ENCODE measurements around the gene PROM1. TPM values are rescaled to one million over a fixed set of nuclear protein-coding genes. Genes with fewer than 3 reads are reported as not detected.

The PROM1 gene
- total and polyA plus RNA-seq, 9 of the 15 experiments (the other 6 are each of a cell fraction or from before 2014, with no cell fraction given): 0.05 TPM; not detected in 8

DNA sequence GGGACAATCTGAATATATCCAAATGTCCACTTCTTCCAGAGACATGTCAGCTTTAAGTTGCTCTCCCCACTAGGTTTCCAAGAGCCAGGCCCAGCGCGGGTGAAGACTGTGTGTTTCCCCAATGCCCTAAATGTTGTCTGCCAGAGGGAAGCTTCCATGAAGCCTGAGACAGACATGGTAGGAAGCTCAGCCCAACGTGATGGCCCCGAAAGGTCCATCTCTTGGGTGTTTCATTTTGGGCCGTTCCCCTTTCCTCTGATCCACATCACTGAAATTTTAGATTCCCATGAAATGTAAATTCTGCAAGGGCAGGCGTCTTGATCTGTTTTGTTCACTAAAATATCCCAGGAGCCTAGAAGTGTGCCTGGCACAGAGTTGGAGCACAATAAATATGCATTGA is 25.4 kb upstream of the PROM1 start:
- WGBS (ENCODE audit: insufficient coverage, low coverage, missing lambda C conversion rate): 0% methylated on average over 6 of the region's 6 CpGs
- intact Hi-C loops (cut with micrococcal nuclease) (no loop called here), in situ Hi-C loops (cut with MboI) (no loop called here)
- no peak overlapping the region for H3K9ac ChIP-seq (ENCODE audit: insufficient read depth in 1 of 2, low read depth in 2 of 2, low read length in 2 of 2)
- ChIA-PET POLR2A (interaction anchor here (1.5 kb wide), 1 partner anchor 8 kb away, joined by 3 read pairs; no protein-coding TSS in a partner anchor), CTCF (ENCODE audit: low intra/inter-chr PET ratio) (no interaction called here)
- H3K9me3 ChIP-seq (replicated peaks; ENCODE audit: control insufficient read depth, insufficient read depth, low read depth, low read length): no peaks in the 10 kb centered on the region
- no peaks in the 10 kb centered on the region for H3K4me1 ChIP-seq (replicated peaks in 1 of 2; ENCODE audit: control insufficient read depth in 2 of 2, insufficient read depth in 2 of 2, low read length in 2 of 2)
- peaks cover 0 to 10% of the 10 kb centered on the region in 2 experiments; a peak in 2 of 5 replicates for H3K27me3 ChIP-seq (ENCODE audit: control insufficient read depth in 2 of 2, insufficient read depth in 2 of 2, low read length in 2 of 2)
- no peaks in the 10 kb centered on the region for H4K20me1 ChIP-seq (replicated peaks; ENCODE audit: control insufficient read depth, insufficient read depth, low read length)
- no peak overlapping the region for H3K4me2 ChIP-seq (ENCODE audit: insufficient read depth, low read length)
- H3K4me3 ChIP-seq: no peak overlapping the region
- no peaks in the 10 kb centered on the region for H3K9me1 ChIP-seq (ENCODE audit: control insufficient read depth, insufficient read depth, low read length)
- DNase-seq (ENCODE audit: extremely low read depth in 1 of 4, low spot score in 3 of 4) (no peak), ATAC-seq (no peak), FAIRE-seq (no peak)
- H2AFZ ChIP-seq (ENCODE audit: low read depth, low read length): no peak overlapping the region
- H3K27ac ChIP-seq (ENCODE audit: extremely low read depth, low read depth, low read length): no peak overlapping the region
- BruUV-seq (replicated peaks): no TSS peak
- TF ChIP-seq RBM39 (optimal IDR thresholded peaks at IDR 0.05; ENCODE audit: low read depth, low read length) (no peak), RNF2 (IDR thresholded peaks at IDR 0.05) (no peak), SLC30A9 (CRISPR knock-in tag; IDR thresholded peaks at IDR 0.05) (no peak), CAMTA2 (CRISPR knock-in tag; conservative IDR thresholded peaks at IDR 0.05) (no peak), KLF10 (CRISPR knock-in tag; IDR thresholded peaks at IDR 0.05) (no peak), POLR2AphosphoS5 (IDR thresholded peaks at IDR 0.05; ENCODE audit: control insufficient read depth, insufficient read depth, low read depth, low read length) (no peak)
- no peaks in the 10 kb centered on the region for H3K79me2 ChIP-seq (ENCODE audit: control insufficient read depth, insufficient read depth, low read length)
- H3K36me3 ChIP-seq (ENCODE audit: control insufficient read depth, insufficient read depth, low read length): no peaks in the 10 kb centered on the region

DNA sequence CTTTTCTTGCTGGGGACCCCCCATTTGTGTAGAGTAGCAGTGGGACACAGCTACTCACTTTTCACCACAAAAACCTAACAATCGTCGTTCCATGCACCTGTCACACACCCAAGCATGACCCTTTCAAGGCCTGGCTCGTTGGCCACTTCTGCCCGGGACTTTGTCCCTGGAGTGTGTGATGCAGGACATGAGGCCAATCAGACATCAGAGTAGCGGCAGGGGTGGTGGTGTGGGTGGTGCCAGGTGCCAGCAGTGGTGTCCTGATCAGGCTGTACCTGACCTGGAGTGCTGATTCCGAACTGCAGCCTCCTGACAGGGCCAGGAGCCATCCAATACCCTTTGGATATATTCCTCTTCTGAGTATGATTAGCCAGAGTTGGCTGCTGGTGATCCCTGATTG is 23.1 kb upstream of the PROM1 start:
- Histone ChIP-seq H3K27ac (ENCODE audit: extremely low read depth, low read depth, low read length) (no peak overlapping the region), H2AFZ (ENCODE audit: low read depth, low read length) (no peak overlapping the region), H3K79me2 (ENCODE audit: control insufficient read depth, insufficient read depth, low read length) (no peaks in the 10 kb centered on the region), H3K4me2 (ENCODE audit: insufficient read depth, low read length) (no peak overlapping the region), H3K9me1 (ENCODE audit: control insufficient read depth, insufficient read depth, low read length) (no peaks in the 10 kb centered on the region), H3K27me3 (ENCODE audit: control insufficient read depth in 2 of 2, insufficient read depth in 2 of 2, low read length in 2 of 2) (peaks cover 7 to 10% of the 10 kb centered on the region in 2 experiments; a peak in 4 of 5 replicates), H3K36me3 (ENCODE audit: control insufficient read depth, insufficient read depth, low read length) (no peaks in the 10 kb centered on the region), H3K9ac (ENCODE audit: insufficient read depth in 1 of 2, low read depth in 2 of 2, low read length in 2 of 2) (no peak overlapping the region), H4K20me1 (replicated peaks; ENCODE audit: control insufficient read depth, insufficient read depth, low read length) (no peaks in the 10 kb centered on the region), H3K4me3 (no peak overlapping the region), H3K9me3 (replicated peaks; ENCODE audit: control insufficient read depth, insufficient read depth, low read depth, low read length) (no peaks in the 10 kb centered on the region), H3K4me1 (replicated peaks in 1 of 2; ENCODE audit: control insufficient read depth in 2 of 2, insufficient read depth in 2 of 2, low read length in 2 of 2) (no peaks in the 10 kb centered on the region)
- FAIRE-seq: no peak
- intact Hi-C loops (cut with micrococcal nuclease) (no loop called here), in situ Hi-C loops (cut with MboI) (no loop called here)
- no peak for DNase-seq (ENCODE audit: extremely low read depth in 1 of 4, low spot score in 3 of 4)
- ChIA-PET CTCF (ENCODE audit: low intra/inter-chr PET ratio) (no interaction called here), POLR2A (no interaction called here)
- ATAC-seq: no peak
- 0% methylated on average over 6 of the region's 6 CpGs for WGBS (ENCODE audit: insufficient coverage, low coverage, missing lambda C conversion rate)
- BruUV-seq (replicated peaks): no TSS peak
- TF ChIP-seq ETV1 (tag; conservative IDR thresholded peaks at IDR 0.05; ENCODE audit: low read depth) (no peak), ARHGAP35 (IDR thresholded peaks at IDR 0.05; ENCODE audit: partially characterized antibody) (no peak), ZNF24 (IDR thresholded peaks at IDR 0.05) (no peak), EGR1 (conservative IDR thresholded peaks at IDR 0.05) (no peak), SMARCA5 (IDR thresholded peaks at IDR 0.05) (no peak), ZNF175 (CRISPR knock-in tag; IDR thresholded peaks at IDR 0.05; ENCODE audit: low read depth) (no peak), NR2F6 (CRISPR knock-in tag; IDR thresholded peaks at IDR 0.05) (no peak), NCOA1 (IDR thresholded peaks at IDR 0.05; ENCODE audit: low read depth) (no peak), THAP7 (CRISPR knock-in tag; IDR thresholded peaks at IDR 0.05) (no peak), ID3 (CRISPR knock-in tag; IDR thresholded peaks at IDR 0.05) (no peak), ID3 (tag; IDR thresholded peaks at IDR 0.05) (no peak), KLF6 (CRISPR knock-in tag; IDR thresholded peaks at IDR 0.05; ENCODE audit: borderline replicate concordance) (no peak)
- TF ChIP-seq, protein P1, sequence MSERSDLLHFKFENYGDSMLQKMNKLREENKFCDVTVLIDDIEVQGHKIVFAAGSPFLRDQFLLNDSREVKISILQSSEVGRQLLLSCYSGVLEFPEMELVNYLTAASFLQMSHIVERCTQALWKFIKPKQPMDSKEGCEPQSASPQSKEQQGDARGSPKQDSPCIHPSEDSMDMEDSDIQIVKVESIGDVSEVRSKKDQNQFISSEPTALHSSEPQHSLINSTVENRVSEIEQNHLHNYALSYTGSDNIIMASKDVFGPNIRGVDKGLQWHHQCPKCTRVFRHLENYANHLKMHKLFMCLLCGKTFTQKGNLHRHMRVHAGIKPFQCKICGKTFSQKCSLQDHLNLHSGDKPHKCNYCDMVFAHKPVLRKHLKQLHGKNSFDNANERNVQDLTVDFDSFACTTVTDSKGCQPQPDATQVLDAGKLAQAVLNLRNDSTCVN (CRISPR knock-in tag; IDR thresholded peaks at IDR 0.05): no peak

All from K562 (cell line).